HEK293 (cell line): ENCODE results near the gene VHLL.

Experiments
- CTCF ChIP-seq: fragments of 450-650 bp; formaldehyde crosslinking; IDR thresholded peaks from 2 replicates; pipeline ENCODE4 v1.5.1; 2016; ENCODE audit warnings: missing biosample characterization, missing genetic modification characterization
- ZNF157 ChIP-seq: fragments of 450-650 bp; formaldehyde crosslinking; IDR thresholded peaks from 2 replicates; pipeline ENCODE4 v1.5.1; 2016; ENCODE audit warnings: missing biosample characterization, missing genetic modification characterization
- ZNF280D ChIP-seq: fragments of 450-650 bp; formaldehyde crosslinking; IDR thresholded peaks from 2 replicates; pipeline ENCODE4 v1.5.1; 2016; ENCODE audit warnings: missing biosample characterization, missing genetic modification characterization
- ZNF548 ChIP-seq: fragments of 450-650 bp; formaldehyde crosslinking; IDR thresholded peaks from 2 replicates; pipeline ENCODE4 v1.5.1; 2016; ENCODE audit warnings: missing biosample characterization, missing genetic modification characterization
- ZNF610 ChIP-seq: fragments of 450-650 bp; formaldehyde crosslinking; IDR thresholded peaks from 2 replicates; pipeline ENCODE4 v1.5.1; 2016; ENCODE audit warnings: missing biosample characterization, missing genetic modification characterization, borderline replicate concordance

GRCh38 chr1:156316909-156317308, 17.8 kb upstream of the VHLL start:
- TF ChIP-seq CTCF (no peak), ZNF157 (no peak), ZNF280D (no peak), ZNF548 (tag by site-specific recombination) (no peak), ZNF610 (tag by site-specific recombination) (no peak)
